ENCODE data around the gene LIMA1. TPM values are rescaled to one million over a fixed set of nuclear protein-coding genes. Genes with fewer than 3 reads are reported as not detected.
A peak's percentile ranks its signal among the peaks of the same experiment; 100 is the strongest.

The LIMA1 gene
- total RNA-seq, 2 experiments from 2014 or later, result 6.2 to 20.4 TPM

DNA sequence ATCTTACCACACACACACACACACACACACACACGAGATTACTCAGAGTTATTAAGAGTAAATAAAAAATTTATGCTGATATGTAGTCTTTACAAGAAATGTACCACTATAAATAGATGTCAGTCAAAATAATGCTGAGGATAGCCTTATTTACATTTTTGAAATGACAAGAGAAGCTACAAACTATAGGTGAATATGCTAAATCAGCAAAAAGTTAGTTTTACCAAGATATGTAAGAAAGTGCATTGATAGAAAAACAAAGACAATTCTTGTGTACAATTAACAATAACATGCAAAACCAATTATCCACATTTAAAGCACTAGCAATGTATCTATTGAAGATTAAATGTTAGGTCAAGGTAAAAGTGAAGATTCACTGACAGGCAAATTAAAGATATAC, 69.3 kb downstream of the LIMA1 start:
- DNase-seq (ENCODE audit: low spot score), result no peak
- Histone ChIP-seq H3K27ac (ENCODE audit: low read depth, low read length, poor library complexity, severe bottlenecking) (peak overlapping the region; percentile 21), H3K9me2 (ENCODE audit: insufficient read depth, low read length) (no peaks in the 10 kb centered on the region), H3K79me2 (ENCODE audit: insufficient read depth, low read depth, low read length) (peaks cover 53% of the 10 kb centered on the region), H3K36me3 (ENCODE audit: insufficient read depth, low read length) (peaks cover 16% of the 10 kb centered on the region), H3K9me3 (ENCODE audit: low read length) (no peaks in the 10 kb centered on the region), H3K4me1 (ENCODE audit: insufficient read depth, low read length, poor library complexity, severe bottlenecking) (peaks cover 39% of the 10 kb centered on the region), H3K4me3 (ENCODE audit: low read depth, low read length, poor library complexity, severe bottlenecking) (peak overlapping the region; percentile 30), H4K20me1 (ENCODE audit: insufficient read depth, low read length) (no peaks in the 10 kb centered on the region), H3K4me2 (ENCODE audit: low read length) (peak overlapping the region; percentile 70), H2AFZ (ENCODE audit: low read length) (no peak overlapping the region)
- ChIA-PET CTCF (ENCODE audit: unreplicated experiment) (no interaction called here), POLR2A (interaction anchor here (2.6 to 6.2 kb wide), 2 partner anchors 8 to 41 kb away, joined by 6 to 50 read pairs; no protein-coding TSS in a partner anchor)
- TF ChIP-seq EZH2phosphoT487 (IDR thresholded peaks at IDR 0.05; ENCODE audit: borderline replicate concordance, low read depth, low read length), result no peak
- TF ChIP-seq, protein P1, sequence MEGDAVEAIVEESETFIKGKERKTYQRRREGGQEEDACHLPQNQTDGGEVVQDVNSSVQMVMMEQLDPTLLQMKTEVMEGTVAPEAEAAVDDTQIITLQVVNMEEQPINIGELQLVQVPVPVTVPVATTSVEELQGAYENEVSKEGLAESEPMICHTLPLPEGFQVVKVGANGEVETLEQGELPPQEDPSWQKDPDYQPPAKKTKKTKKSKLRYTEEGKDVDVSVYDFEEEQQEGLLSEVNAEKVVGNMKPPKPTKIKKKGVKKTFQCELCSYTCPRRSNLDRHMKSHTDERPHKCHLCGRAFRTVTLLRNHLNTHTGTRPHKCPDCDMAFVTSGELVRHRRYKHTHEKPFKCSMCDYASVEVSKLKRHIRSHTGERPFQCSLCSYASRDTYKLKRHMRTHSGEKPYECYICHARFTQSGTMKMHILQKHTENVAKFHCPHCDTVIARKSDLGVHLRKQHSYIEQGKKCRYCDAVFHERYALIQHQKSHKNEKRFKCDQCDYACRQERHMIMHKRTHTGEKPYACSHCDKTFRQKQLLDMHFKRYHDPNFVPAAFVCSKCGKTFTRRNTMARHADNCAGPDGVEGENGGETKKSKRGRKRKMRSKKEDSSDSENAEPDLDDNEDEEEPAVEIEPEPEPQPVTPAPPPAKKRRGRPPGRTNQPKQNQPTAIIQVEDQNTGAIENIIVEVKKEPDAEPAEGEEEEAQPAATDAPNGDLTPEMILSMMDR (conservative IDR thresholded peaks at IDR 0.05; ENCODE audit: low read length), result no peak
- no TSS peak for BruUV-seq (replicated peaks)
- intact Hi-C loops (cut with micrococcal nuclease; ENCODE audit: unreplicated experiment), result no loop called here

DNA sequence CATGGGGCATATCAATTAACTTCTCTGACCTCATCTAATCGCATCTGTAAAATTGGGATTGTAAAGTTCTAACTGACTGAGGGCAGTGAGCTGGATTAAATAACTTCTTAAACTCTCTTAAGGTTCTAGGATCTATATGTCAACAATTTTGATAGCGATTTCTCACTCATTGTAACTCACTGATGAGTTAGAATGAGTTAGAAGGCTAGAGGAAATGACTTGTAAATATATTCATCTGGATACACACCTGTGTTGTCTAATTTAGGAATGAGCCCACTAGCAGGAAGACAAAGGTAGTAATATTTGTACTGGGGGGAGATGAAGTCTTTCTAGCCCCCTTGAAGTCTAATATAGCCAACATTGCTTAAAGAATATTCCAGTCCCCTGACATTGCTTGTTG, 69.9 kb downstream of the LIMA1 start:
- peaks cover 39% of the 10 kb centered on the region for H3K4me1 ChIP-seq (ENCODE audit: insufficient read depth, low read length, poor library complexity, severe bottlenecking)
- BruUV-seq (replicated peaks), result no TSS peak
- POLR2A ChIA-PET, result interaction anchor here (0.6 to 6.2 kb wide), 3 partner anchors 8 to 41 kb away, joined by 3 to 50 read pairs (median 6); no protein-coding TSS in a partner anchor
- intact Hi-C loops (cut with micrococcal nuclease; ENCODE audit: unreplicated experiment), result no loop called here
- H3K27ac ChIP-seq (ENCODE audit: low read depth, low read length, poor library complexity, severe bottlenecking), result peak overlapping the region; percentile 21
- CTCF ChIA-PET (ENCODE audit: unreplicated experiment), result no interaction called here
- no peak overlapping the region; the same call in 1 of the 2 replicates for H2AFZ ChIP-seq (ENCODE audit: low read length)
- H3K79me2 ChIP-seq (ENCODE audit: insufficient read depth, low read depth, low read length), result peaks cover 50% of the 10 kb centered on the region
- H4K20me1 ChIP-seq (ENCODE audit: insufficient read depth, low read length), result no peaks in the 10 kb centered on the region
- H3K9me3 ChIP-seq (ENCODE audit: low read length), result no peaks in the 10 kb centered on the region
- H3K4me2 ChIP-seq (ENCODE audit: low read length), result peak overlapping the region; percentile 70
- H3K36me3 ChIP-seq (ENCODE audit: insufficient read depth, low read length), result peaks cover 15% of the 10 kb centered on the region
- TF ChIP-seq, protein P1 (conservative IDR thresholded peaks at IDR 0.05; ENCODE audit: low read length), result no peak
- no peak for TF ChIP-seq EZH2phosphoT487 (IDR thresholded peaks at IDR 0.05; ENCODE audit: borderline replicate concordance, low read depth, low read length)
- H3K4me3 ChIP-seq (ENCODE audit: low read depth, low read length, poor library complexity, severe bottlenecking), result peak overlapping the region; percentile 30
- H3K9me2 ChIP-seq (ENCODE audit: insufficient read depth, low read length), result no peaks in the 10 kb centered on the region
- peak; percentile 13 for DNase-seq (ENCODE audit: low spot score)

DNA sequence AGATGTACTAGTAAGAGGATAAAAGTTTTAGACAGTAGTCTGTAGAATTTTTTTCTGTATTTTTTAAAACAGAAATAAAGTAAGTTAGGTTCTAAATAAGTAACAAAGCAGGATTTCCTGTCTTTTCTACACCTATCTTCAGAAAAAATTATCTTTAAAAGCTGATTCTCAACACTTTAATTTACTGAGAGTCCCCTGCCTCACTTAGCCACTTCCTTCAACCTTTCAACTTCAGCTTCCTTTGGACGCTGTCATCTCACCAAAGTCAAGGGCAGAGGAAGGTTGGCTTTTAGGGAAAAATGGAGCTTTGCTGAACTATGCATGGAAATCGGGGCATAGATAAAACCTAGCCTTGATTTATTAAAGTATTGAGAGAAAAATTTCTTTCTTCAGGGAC, 71.3 kb downstream of the LIMA1 start:
- Histone ChIP-seq H3K9me2 (ENCODE audit: insufficient read depth, low read length) (no peaks in the 10 kb centered on the region), H3K4me1 (ENCODE audit: insufficient read depth, low read length, poor library complexity, severe bottlenecking) (peaks cover 39% of the 10 kb centered on the region), H3K4me2 (ENCODE audit: low read length) (peak overlapping the region; percentile 54), H3K4me3 (ENCODE audit: low read depth, low read length, poor library complexity, severe bottlenecking) (no peak overlapping the region), H4K20me1 (ENCODE audit: insufficient read depth, low read length) (no peaks in the 10 kb centered on the region), H3K9me3 (ENCODE audit: low read length) (peaks cover 4% of the 10 kb centered on the region; the same call in 1 of the 2 replicates), H3K27ac (ENCODE audit: low read depth, low read length, poor library complexity, severe bottlenecking) (peak overlapping the region; percentile 45), H3K36me3 (ENCODE audit: insufficient read depth, low read length) (peaks cover 12% of the 10 kb centered on the region), H2AFZ (ENCODE audit: low read length) (peak overlapping the region; percentile 52), H3K79me2 (ENCODE audit: insufficient read depth, low read depth, low read length) (peaks cover 48% of the 10 kb centered on the region)
- intact Hi-C loops (cut with micrococcal nuclease; ENCODE audit: unreplicated experiment), result no loop called here
- CTCF ChIA-PET (ENCODE audit: unreplicated experiment), result interaction anchor here (1.6 to 1.8 kb wide), 2 partner anchors 9 to 103 kb away, joined by 4 to 6 read pairs; no protein-coding TSS in a partner anchor
- BruUV-seq (replicated peaks), result no TSS peak
- TF ChIP-seq, protein P1 (conservative IDR thresholded peaks at IDR 0.05; ENCODE audit: low read length), result peak; percentile 10; the same call in 1 of the 2 replicates
- no peak for TF ChIP-seq EZH2phosphoT487 (IDR thresholded peaks at IDR 0.05; ENCODE audit: borderline replicate concordance, low read depth, low read length)
- no peak for DNase-seq (ENCODE audit: low spot score)
- POLR2A ChIA-PET, result interaction anchor here (0.7 to 6.2 kb wide), 4 partner anchors 10 to 43 kb away, joined by 3 to 50 read pairs (median 4); no protein-coding TSS in a partner anchor
